HL-60 (cell line): ENCODE measurements around the gene DTNBP1.

Experiments used
- DNase-seq, 2 experiments: peaks; one replicate each; pipeline ENCODE4 v3.0.0-alpha.2; 2010 to 2020; ENCODE audit warnings: low read depth in 1 of 2, low spot score in 1 of 2
- H3K27ac ChIP-seq: fragments of 250-450 bp; sonication (Bioruptor Pico); replicated peaks from 2 replicates; pipeline ENCODE4 v1.5.1; 2020; ENCODE audit warnings: mild to moderate bottlenecking, moderate library complexity
- H3K27me3 ChIP-seq: fragments of 250-450 bp; sonication (Bioruptor Pico); 2 replicates; pipeline ENCODE4 v1.5.1; 2021; ENCODE audit warnings: mild to moderate bottlenecking, moderate library complexity; ENCODE audit not compliant: insufficient read depth, poor library complexity, severe bottlenecking
- H3K4me3 ChIP-seq: replicated peaks from 2 replicates; pipeline ENCODE4 v1.5.1; 2011; ENCODE audit warnings: mild to moderate bottlenecking, control low read depth, low read length; ENCODE audit not compliant: insufficient read depth
- CTCF ChIP-seq: IDR thresholded peaks from one replicate; pipeline ENCODE4 v1.5.1; 2011; ENCODE audit warnings: low read length, control low read depth, inconsistent platforms; ENCODE audit not compliant: insufficient read depth
- GABPA ChIP-seq: IDR thresholded peaks from 2 replicates; pipeline ENCODE4 v1.6.1; 2012; ENCODE audit warnings: low read depth
- POLR2AphosphoS5 ChIP-seq: IDR thresholded peaks from 2 replicates; pipeline ENCODE4 v1.6.1; 2012; ENCODE audit warnings: low read depth
- REST ChIP-seq: IDR thresholded peaks from 2 replicates; pipeline ENCODE4 v1.6.1; 2012; ENCODE audit warnings: low read depth; ENCODE audit not compliant: insufficient replicate concordance
- SPI1 ChIP-seq: IDR thresholded peaks from 2 replicates; pipeline ENCODE4 v1.6.1; 2012; ENCODE audit warnings: low read depth, mild to moderate bottlenecking, borderline replicate concordance

The DTNBP1 gene

GRCh38 chr6:15554728-15555100 lies 108.1 kb downstream of the DTNBP1 start:
- Histone ChIP-seq H3K4me3 (no peak overlapping the region), H3K27me3 (no peaks in the 10 kb centered on the region), H3K27ac (no peak overlapping the region)
- TF ChIP-seq SPI1 (no peak), CTCF (no peak), GABPA (no peak), REST (no peak), POLR2AphosphoS5 (no peak)
- DNase-seq, result no peak

- no peak for DNase-seq
- Histone ChIP-seq H3K27me3 (no peaks in the 10 kb centered on the region), H3K4me3 (no peak overlapping the region), H3K27ac (no peak overlapping the region)
- no peak for TF ChIP-seq POLR2AphosphoS5
- TF ChIP-seq CTCF, result no peak
- no peak for TF ChIP-seq GABPA
- TF ChIP-seq REST, result no peak
- no peak for TF ChIP-seq SPI1
Observed at GRCh38 chr6:15553736-15554294, 109.0 kb downstream of the DTNBP1 start.

GRCh38 chr6:15553031-15553430 lies 109.8 kb downstream of the DTNBP1 start:
- Histone ChIP-seq H3K4me3 (no peak overlapping the region), H3K27me3 (no peaks in the 10 kb centered on the region), H3K27ac (no peak overlapping the region)
- TF ChIP-seq CTCF (no peak), SPI1 (no peak), GABPA (no peak), REST (no peak), POLR2AphosphoS5 (no peak)
- no peak for DNase-seq
